Thyroid gland (tissue), 4 donors: ENCODE measurements around the gene SH3RF3. TPM values are rescaled to one million over a fixed set of nuclear protein-coding genes. Genes with fewer than 3 reads are reported as not detected.

Experiments used
- DNase-seq, 2 donors: peaks; one replicate each; pipeline ENCODE4 v3.0.0-alpha.2; 2019
- H3K27ac ChIP-seq, 3 donors: fragments of 200-600 bp; sonication (generic); 1 replicate in 2 of 3; 2 replicates in 1 of 3; pipeline ENCODE4 v1.5.1; 2016 to 2019; ENCODE audit warnings: mild to moderate bottlenecking in 1 of 3, moderate library complexity in 1 of 3
- H3K27me3 ChIP-seq: fragments of 200-600 bp; sonication (generic); one replicate; pipeline ENCODE4 v1.5.1; 2019
- H3K36me3 ChIP-seq, 2 donors: fragments of 200-600 bp; sonication (generic); one replicate each; pipeline ENCODE4 v1.5.1; 2016 to 2019
- H3K4me1 ChIP-seq, 2 donors: fragments of 200-600 bp; sonication (generic); one replicate each; pipeline ENCODE4 v1.5.1; 2017 to 2019
- H3K4me3 ChIP-seq, 3 donors: fragments of 200-600 bp; sonication (generic); replicated peaks in 1 of 3; 1 replicate in 2 of 3; 2 replicates in 1 of 3; pipeline ENCODE4 v1.5.1; 2016; ENCODE audit warnings: mild to moderate bottlenecking in 1 of 3
- H3K9me3 ChIP-seq: fragments of 200-600 bp; sonication (generic); one replicate; pipeline ENCODE4 v1.5.1; 2017
- POLR2A ChIP-seq, 2 donors: fragments of 450-650 bp; IDR thresholded peaks; one replicate each; pipeline ENCODE4 v1.6.1; 2017; ENCODE audit warnings: antibody characterized with exemption in 2 of 2, mild to moderate bottlenecking in 2 of 2, moderate library complexity in 1 of 2
- WGBS, 2 donors: methylation state at CpG; one replicate each; pipeline ENCODE4 v1.1.5; 2017; 5-methylcytosine and 5-hydroxymethylcytosine counted together
- intact Hi-C: fragments of 100-400 bp; cut with DNase I; formaldehyde crosslinking; loops from one replicate; pipeline ENCODE4 v1.15.1; 2023
- total RNA-seq, 4 donors: library from RNA; depleted of rRNA; stranded (reverse); fragments of >200 nt; gene quantifications; one replicate each; pipeline ENCODE4 v1.2.3, GENCODE V29; 2016
- TF ChIP-seq, protein P1 (sequence below), 6 experiments: fragments of 200-600 bp in 3 of 6; fragments of 450-650 bp in 3 of 6; sonication (generic) in 3 of 6; IDR thresholded peaks; one replicate each; pipeline ENCODE4 v1.5.1; 2016 to 2019; ENCODE audit warnings: antibody characterized with exemption in 6 of 6, mild to moderate bottlenecking in 2 of 6, inconsistent platforms in 1 of 6, moderate library complexity in 1 of 6

Gene SH3RF3
- total RNA-seq, 4 donors from 2014 or later = 2.1 to 7.4 (median 2.8) TPM

DNA sequence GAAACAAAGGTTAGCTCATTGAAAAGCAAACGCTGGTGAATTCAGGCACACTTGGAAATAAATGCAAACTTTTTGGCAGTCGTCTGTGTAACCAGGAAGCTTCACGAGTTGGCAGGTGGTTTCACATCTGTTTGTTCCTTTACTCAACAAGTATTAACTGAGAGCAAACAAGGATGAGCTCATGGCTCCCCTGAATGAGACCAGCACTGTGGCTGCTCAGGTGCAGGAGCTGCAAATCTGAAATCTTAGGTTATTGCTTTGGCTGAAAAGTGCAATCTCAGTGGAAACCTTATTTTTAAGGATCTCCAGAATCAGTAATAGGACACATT is 46.3 kb downstream of the SH3RF3 start:
- Histone ChIP-seq H3K36me3 (no peaks in the 10 kb centered on the region), H3K4me3 (no peak overlapping the region), H3K27me3 (no peaks in the 10 kb centered on the region), H3K4me1 (peaks cover 14 to 26% of the 10 kb centered on the region in 2 donors), H3K27ac (no peak overlapping the region), H3K9me3 (no peaks in the 10 kb centered on the region)
- 82 to 84% methylated on average over 3 of the region's 3 CpGs for WGBS, 2 donors
- intact Hi-C loops = no loop called here
- TF ChIP-seq POLR2A (IDR thresholded peaks at IDR 0.05) = no peak
- TF ChIP-seq, protein P1, sequence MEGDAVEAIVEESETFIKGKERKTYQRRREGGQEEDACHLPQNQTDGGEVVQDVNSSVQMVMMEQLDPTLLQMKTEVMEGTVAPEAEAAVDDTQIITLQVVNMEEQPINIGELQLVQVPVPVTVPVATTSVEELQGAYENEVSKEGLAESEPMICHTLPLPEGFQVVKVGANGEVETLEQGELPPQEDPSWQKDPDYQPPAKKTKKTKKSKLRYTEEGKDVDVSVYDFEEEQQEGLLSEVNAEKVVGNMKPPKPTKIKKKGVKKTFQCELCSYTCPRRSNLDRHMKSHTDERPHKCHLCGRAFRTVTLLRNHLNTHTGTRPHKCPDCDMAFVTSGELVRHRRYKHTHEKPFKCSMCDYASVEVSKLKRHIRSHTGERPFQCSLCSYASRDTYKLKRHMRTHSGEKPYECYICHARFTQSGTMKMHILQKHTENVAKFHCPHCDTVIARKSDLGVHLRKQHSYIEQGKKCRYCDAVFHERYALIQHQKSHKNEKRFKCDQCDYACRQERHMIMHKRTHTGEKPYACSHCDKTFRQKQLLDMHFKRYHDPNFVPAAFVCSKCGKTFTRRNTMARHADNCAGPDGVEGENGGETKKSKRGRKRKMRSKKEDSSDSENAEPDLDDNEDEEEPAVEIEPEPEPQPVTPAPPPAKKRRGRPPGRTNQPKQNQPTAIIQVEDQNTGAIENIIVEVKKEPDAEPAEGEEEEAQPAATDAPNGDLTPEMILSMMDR (IDR thresholded peaks at IDR 0.05) = no peak
- DNase-seq = no peak

DNA sequence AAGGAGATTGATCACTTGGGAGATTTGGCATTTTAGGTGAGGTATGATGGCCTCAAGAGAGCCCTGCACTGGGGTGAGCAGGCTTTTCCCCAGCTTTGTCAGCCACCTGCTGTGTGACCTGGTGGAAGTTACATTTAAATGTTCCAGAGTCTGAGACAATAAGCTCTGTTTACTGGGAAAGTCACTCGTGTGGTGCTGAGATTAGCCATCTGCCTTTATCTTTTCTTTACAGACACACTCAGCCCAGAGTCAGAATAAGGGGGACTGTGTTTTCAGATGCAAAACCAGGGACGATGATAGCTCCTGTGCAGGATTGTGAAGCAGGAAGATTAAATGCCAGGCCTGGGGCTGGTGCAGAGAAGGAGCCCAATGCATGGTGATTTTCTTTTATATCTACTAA is 47.9 kb downstream of the SH3RF3 start:
- DNase-seq = no peak
- Histone ChIP-seq H3K4me3 (no peak overlapping the region), H3K27me3 (no peaks in the 10 kb centered on the region), H3K9me3 (no peaks in the 10 kb centered on the region), H3K36me3 (no peaks in the 10 kb centered on the region), H3K27ac (no peak overlapping the region), H3K4me1 (peaks cover 14 to 25% of the 10 kb centered on the region in 2 donors)
- WGBS, 2 donors = 90 to 91% methylated on average over 2 of the region's 2 CpGs
- TF ChIP-seq, protein P1 (IDR thresholded peaks at IDR 0.05) = no peak
- TF ChIP-seq POLR2A (IDR thresholded peaks at IDR 0.05) = no peak
- intact Hi-C loops = no loop called here

DNA sequence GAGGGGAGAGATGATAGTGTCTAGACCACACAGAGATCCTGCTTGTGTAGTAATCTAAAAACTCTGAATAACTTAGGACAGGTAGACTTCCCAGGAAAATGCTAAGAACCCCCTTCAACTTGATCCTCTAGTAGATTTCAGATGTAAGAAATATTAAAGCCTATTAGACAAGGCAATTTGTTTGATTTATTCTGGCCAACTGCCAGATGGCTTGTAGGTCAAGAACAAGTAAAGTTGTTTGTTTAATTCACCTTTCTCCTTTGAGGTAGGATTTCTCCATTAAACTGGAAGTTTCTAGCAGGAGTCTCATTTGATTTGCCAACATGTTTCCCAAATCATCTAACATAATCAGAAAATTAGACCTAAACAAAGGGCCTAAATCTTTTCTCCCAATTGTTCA is 48.6 kb downstream of the SH3RF3 start:
- Histone ChIP-seq H3K4me1 (peaks cover 14 to 18% of the 10 kb centered on the region in 2 donors), H3K27me3 (no peaks in the 10 kb centered on the region), H3K36me3 (no peaks in the 10 kb centered on the region), H3K9me3 (no peaks in the 10 kb centered on the region), H3K27ac (no peak overlapping the region), H3K4me3 (no peak overlapping the region)
- DNase-seq = no peak
- intact Hi-C loops = no loop called here
- TF ChIP-seq, protein P1 (IDR thresholded peaks at IDR 0.05) = no peak
- no peak for TF ChIP-seq POLR2A (IDR thresholded peaks at IDR 0.05)

DNA sequence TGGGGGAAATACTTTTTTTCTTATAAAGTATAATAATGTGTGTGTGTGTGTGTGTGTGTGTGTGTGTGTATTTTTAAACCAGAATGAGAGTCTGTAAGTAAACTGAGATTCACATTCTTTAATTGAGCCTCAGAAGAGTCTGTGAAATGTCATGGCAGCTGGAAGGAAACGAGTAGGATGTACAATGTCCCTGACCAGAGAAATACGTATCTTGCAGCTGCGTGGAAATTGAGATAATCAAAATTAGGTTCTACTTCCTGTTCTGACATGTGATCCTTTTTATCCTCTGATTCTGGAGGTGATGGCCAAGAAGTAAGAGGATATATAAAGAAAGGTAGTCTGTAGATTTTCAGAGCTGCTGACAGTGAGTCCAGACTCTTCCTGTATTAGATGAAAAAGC is 50.0 kb downstream of the SH3RF3 start:
- WGBS, 2 donors = 76 to 78% methylated on average over 3 of the region's 3 CpGs
- no peak overlapping the region for H3K4me3 ChIP-seq
- TF ChIP-seq POLR2A (IDR thresholded peaks at IDR 0.05) = no peak
- TF ChIP-seq, protein P1 (IDR thresholded peaks at IDR 0.05) = no peak
- no peaks in the 10 kb centered on the region for H3K36me3 ChIP-seq
- H3K27ac ChIP-seq = no peak overlapping the region
- no peak for DNase-seq
- peaks cover 6 to 10% of the 10 kb centered on the region in 2 donors for H3K4me1 ChIP-seq
- H3K9me3 ChIP-seq = no peaks in the 10 kb centered on the region
- intact Hi-C loops = no loop called here
- no peaks in the 10 kb centered on the region for H3K27me3 ChIP-seq

DNA sequence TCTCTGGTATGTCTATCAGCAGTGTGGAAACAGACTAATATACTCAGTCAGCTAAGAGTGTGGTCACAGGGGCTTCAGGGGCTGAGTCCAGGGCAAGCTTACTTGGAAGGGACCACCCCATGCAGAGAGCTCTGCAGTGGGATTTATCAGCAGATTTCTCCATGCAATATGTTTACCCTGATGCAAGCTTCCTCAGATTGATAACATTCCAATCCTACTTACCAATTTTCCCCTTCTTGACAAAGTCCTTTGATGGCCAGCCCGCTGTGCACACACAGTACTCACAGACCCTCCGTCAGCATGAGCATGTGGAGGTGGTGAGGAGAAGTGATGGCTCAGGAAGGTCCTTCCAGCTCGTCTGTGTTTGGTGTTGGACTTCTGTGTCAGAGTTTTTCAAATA is 51.8 kb downstream of the SH3RF3 start:
- no peaks in the 10 kb centered on the region for H3K9me3 ChIP-seq

More for the DNA sequence above, 51.8 kb downstream of the SH3RF3 start:
- intact Hi-C loops = no loop called here
- TF ChIP-seq, protein P1 (IDR thresholded peaks at IDR 0.05) = no peak
- TF ChIP-seq POLR2A (IDR thresholded peaks at IDR 0.05) = no peak
- no peak for DNase-seq
- Histone ChIP-seq H3K4me3 (no peak overlapping the region), H3K4me1 (peaks cover 6 to 12% of the 10 kb centered on the region in 2 donors), H3K27me3 (no peaks in the 10 kb centered on the region), H3K27ac (no peak overlapping the region), H3K36me3 (no peaks in the 10 kb centered on the region)
- 94% methylated on average over 3 of the region's 3 CpGs for WGBS, 2 donors
